ENCODE measurements around the gene RAP1A.

DNA sequence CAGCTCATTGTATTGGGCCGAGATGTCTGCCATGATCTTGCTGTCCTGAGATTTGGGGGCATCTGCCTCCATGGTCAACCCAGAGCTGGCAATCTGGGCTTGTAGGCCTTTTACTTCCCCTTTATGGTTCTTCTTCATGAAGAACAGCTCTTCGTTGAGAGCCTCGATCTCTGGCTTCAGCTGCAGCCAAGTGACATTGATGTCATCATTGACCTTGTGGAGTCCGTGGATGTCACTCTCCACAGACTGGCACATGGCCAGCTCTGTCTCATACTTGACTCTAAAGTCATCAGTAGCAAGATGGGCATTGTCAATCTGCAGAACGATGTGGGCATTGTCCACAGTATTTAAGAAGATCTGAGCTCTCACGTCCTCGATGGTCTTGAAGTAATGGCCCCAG lies 29.2 kb downstream of the RAP1A start:
- TF ChIP-seq, protein P1, sequence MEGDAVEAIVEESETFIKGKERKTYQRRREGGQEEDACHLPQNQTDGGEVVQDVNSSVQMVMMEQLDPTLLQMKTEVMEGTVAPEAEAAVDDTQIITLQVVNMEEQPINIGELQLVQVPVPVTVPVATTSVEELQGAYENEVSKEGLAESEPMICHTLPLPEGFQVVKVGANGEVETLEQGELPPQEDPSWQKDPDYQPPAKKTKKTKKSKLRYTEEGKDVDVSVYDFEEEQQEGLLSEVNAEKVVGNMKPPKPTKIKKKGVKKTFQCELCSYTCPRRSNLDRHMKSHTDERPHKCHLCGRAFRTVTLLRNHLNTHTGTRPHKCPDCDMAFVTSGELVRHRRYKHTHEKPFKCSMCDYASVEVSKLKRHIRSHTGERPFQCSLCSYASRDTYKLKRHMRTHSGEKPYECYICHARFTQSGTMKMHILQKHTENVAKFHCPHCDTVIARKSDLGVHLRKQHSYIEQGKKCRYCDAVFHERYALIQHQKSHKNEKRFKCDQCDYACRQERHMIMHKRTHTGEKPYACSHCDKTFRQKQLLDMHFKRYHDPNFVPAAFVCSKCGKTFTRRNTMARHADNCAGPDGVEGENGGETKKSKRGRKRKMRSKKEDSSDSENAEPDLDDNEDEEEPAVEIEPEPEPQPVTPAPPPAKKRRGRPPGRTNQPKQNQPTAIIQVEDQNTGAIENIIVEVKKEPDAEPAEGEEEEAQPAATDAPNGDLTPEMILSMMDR (optimal IDR thresholded peaks at IDR 0.05 in 1 of 3, IDR thresholded peaks at IDR 0.05 in 1 of 3, conservative IDR thresholded peaks at IDR 0.05 in 1 of 3; ENCODE audit: extremely low read depth in 1 of 3, insufficient read depth in 2 of 3, low read length in 3 of 3): no peak
- TF ChIP-seq EZH2 (IDR thresholded peaks at IDR 0.05; ENCODE audit: low read length): no peak
